Measurements from ENCODE around the gene FSCN2.

Gene FSCN2

DNA sequence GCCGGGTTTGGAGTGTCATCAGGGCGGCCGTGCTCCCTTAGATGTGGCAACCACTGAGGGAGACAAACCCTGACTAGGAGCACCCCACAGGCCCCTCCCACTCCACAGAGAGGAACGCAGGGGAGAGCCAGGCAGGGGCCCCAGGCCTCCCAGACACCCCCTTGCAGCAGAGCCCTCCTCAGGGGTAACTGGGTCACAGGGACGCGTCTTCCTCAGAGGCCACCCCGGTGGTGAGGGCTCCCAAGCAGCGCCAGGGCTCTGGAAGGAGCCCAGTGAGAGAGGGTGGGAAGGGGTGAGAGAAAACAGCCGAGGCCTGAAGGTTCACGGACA is 11.4 kb downstream of the FSCN2 start:
- Mint-ChIP-seq H3K27ac (no peak overlapping the region), H3K4me1 (ENCODE audit: low read depth in 2 of 2) (peaks cover 0 to 3% of the 10 kb centered on the region in 2 donors), H3K9me3 (no peaks in the 10 kb centered on the region), H3K4me3 (no peak overlapping the region), H3K36me3 (ENCODE audit: insufficient read depth) (peaks cover 6% of the 10 kb centered on the region), H3K27me3 (peaks cover 10 to 28% of the 10 kb centered on the region in 2 donors)
- ATAC-seq (replicated peaks) = no peak
- DNase-seq = no peak

DNA sequence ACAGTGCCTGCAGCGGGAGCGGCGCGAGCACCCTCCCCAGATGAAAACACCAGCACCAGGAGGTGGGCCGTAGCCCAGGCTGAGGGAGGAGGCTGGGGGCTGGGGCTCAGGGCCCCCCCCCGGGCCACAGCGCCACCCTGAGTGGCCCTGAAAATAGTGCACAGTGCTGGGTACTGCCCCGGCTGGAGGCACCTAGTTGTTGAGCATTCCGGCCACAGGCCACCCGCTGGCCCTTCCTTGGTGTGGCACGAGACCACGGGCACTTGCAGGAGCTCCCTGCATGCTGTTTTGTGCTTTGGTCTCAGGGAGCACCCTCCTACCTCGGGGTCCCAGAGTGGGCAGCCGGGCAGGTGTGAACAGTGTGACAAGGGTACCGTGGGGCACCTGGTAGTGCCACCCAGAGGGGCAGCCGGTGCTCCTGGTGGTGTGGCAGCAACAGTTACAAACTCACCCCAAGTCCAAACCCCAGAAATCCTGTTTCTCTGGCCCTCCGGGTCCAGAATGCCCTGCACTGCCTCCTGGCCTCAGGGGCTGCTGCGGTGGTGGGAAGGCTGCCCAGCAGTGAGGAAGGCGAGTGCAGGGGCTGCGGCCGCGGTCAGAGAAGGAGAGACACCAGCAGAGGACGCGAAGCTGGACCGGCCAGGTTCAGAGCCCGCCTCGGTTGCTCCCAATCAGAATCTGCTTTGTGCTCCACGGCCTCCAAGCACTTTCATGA is 11.9 kb downstream of the FSCN2 start:
- Mint-ChIP-seq H3K4me1 (ENCODE audit: low read depth in 2 of 2) (peaks cover 0 to 3% of the 10 kb centered on the region in 2 donors), H3K4me3 (no peak overlapping the region), H3K27me3 (peaks cover 10 to 26% of the 10 kb centered on the region in 2 donors), H3K27ac (no peak overlapping the region), H3K9me3 (no peaks in the 10 kb centered on the region), H3K36me3 (ENCODE audit: insufficient read depth) (peaks cover 6% of the 10 kb centered on the region)
- DNase-seq (no peak), ATAC-seq (replicated peaks) (no peak)

DNA sequence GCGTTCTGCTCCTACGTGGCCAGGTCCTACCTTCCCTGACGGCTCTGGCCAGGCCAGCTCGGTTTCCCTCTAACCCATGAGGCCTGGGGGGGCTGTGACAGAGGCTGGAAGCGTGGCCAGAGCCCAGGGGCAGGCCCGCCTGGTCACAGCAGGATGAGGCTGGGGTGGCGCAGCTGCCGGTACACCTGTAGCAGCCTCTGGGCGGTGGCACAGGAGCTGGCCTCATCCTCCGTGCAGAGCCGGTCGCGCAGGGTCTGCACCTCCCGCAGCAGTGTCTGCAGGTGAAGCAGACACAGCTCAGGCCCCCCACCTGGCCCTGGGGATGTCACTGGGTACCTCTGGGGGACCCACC is 12.5 kb downstream of the FSCN2 start:
- Mint-ChIP-seq H3K27ac (no peak overlapping the region), H3K36me3 (ENCODE audit: insufficient read depth) (peaks cover 6% of the 10 kb centered on the region), H3K4me3 (no peak overlapping the region)

DNA sequence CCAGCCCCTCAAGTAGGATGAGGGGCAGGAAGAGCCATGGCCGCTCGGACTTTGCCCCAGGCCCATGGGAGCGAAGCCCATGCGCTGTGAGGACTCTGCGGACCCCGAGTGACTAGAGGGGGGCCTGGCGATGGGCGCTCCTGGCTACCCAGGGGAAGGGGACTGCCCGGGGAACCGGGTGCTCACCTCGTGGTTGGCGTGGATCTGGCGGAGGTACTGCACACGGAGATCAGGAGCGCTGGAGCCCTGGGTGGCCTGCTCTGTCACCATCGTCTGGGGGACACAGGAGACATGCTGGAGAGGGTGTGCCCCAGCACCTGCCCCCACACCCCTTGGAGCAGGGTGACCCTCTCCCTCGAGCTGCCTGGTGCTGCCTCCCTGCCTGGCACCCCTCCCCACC is 12.9 kb downstream of the FSCN2 start:
- Mint-ChIP-seq H3K27me3 (peaks cover 10 to 16% of the 10 kb centered on the region in 2 donors), H3K9me3 (no peaks in the 10 kb centered on the region), H3K27ac (no peak overlapping the region), H3K36me3 (ENCODE audit: insufficient read depth) (peaks cover 6% of the 10 kb centered on the region), H3K4me1 (ENCODE audit: low read depth in 2 of 2) (peaks cover 0 to 3% of the 10 kb centered on the region in 2 donors), H3K4me3 (no peak overlapping the region)
- DNase-seq (no peak), ATAC-seq (replicated peaks) (no peak)

More for the DNA sequence above, 12.5 kb downstream of the FSCN2 start:
- Mint-ChIP-seq H3K27me3 (peaks cover 10 to 21% of the 10 kb centered on the region in 2 donors), H3K9me3 (no peaks in the 10 kb centered on the region), H3K4me1 (ENCODE audit: low read depth in 2 of 2) (peaks cover 0 to 3% of the 10 kb centered on the region in 2 donors)
- DNase-seq (no peak), ATAC-seq (replicated peaks) (no peak)

DNA sequence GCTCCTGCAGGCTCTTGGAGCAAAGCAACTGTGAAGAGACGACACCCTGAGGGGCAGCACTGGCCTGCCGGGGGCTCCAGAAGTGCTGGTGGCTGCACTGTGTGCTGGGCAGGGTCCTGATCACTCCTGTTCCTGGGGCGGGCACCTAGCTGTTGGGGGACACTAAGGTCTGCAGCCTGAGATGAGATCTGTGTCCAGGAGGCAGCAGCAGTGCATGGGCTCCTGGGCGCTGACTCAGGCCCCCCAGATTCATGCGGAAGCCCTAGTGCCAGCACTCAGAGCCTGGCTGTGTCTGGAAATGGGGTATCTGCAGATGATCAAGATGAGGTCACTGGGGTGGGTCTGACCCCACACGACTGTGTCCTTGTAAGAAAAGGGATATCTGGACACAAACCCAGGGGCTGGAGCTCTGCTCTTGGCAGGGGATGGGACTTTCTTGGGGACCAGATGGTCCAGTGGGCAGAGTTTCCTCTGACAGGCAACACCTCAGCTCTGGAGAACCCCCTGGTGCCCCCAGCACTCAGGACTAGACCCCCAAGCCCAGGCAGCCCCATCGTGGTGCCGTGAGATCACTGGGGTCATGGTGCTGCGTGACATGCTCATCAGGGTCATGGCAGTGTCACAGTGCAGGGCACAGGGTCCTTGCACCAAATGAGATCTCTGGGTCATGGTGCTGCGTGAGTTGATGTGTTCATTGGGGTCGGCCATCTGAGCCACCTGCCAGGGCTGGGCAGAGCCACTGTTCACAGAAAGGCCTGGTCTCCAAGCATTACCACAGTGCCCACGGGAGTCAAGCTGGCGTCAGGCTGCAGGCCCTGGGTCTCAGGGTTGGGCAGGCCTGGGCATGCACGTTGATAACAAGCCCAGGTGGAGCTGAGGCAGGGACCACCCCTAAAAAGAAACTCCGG is 14.5 kb downstream of the FSCN2 start:
- Mint-ChIP-seq H3K36me3 (ENCODE audit: insufficient read depth) (peaks cover 12% of the 10 kb centered on the region), H3K27ac (no peak overlapping the region), H3K4me1 (ENCODE audit: low read depth in 2 of 2) (peaks cover 0 to 3% of the 10 kb centered on the region in 2 donors), H3K4me3 (no peak overlapping the region), H3K27me3 (peaks cover 6 to 13% of the 10 kb centered on the region in 2 donors), H3K9me3 (no peaks in the 10 kb centered on the region)
- no peak for ATAC-seq (replicated peaks)
- no peak for DNase-seq

DNA sequence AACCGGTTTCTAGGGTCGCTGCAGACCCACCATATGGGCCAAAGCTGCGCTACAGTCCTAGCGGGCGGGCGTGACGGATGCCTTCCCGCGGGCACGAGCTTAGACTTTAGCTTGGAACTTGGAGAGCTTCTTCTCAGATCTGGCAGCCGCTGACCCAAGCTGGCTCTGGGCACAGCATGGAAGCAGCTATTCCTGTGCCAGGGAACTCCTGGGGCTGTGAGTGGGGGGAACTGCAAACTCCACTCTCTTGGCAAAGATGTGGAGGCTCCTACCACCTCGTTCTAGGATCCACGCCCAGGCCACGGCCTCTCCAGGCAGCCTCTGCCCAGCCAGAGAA is 15.1 kb downstream of the FSCN2 start:
- Mint-ChIP-seq H3K9me3 (no peaks in the 10 kb centered on the region), H3K36me3 (ENCODE audit: insufficient read depth) (peaks cover 18% of the 10 kb centered on the region), H3K27me3 (peaks cover 0 to 6% of the 10 kb centered on the region in 2 donors), H3K27ac (no peak overlapping the region), H3K4me3 (no peak overlapping the region), H3K4me1 (ENCODE audit: low read depth in 2 of 2) (no peaks in the 10 kb centered on the region)
- ATAC-seq (replicated peaks) = no peak
- DNase-seq = no peak

DNA sequence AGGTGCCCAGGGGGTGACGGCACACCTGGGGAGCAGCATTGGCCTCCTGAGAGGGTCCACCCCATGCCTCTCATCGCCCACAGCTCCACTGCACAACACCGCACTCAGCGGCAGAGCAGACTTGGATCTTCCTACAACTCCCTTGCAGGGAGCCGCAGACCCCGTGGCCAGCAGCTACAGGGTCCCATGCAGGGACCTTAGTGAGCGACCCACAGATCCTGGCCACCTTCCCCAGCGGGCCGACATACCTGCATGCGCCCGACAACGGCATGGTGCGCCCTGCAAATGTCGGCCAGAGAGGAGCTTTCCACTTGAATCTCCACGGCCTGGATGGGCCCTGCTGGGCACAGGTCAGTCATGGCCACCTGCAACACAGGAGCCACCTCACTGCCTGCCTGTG is 15.6 kb downstream of the FSCN2 start:
- Mint-ChIP-seq H3K4me1 (ENCODE audit: low read depth in 2 of 2) (no peaks in the 10 kb centered on the region), H3K27ac (no peak overlapping the region), H3K27me3 (peaks cover 0 to 2% of the 10 kb centered on the region in 2 donors), H3K9me3 (no peaks in the 10 kb centered on the region), H3K36me3 (ENCODE audit: insufficient read depth) (peaks cover 23% of the 10 kb centered on the region), H3K4me3 (no peak overlapping the region)
- DNase-seq (no peak), ATAC-seq (replicated peaks) (no peak)

DNA sequence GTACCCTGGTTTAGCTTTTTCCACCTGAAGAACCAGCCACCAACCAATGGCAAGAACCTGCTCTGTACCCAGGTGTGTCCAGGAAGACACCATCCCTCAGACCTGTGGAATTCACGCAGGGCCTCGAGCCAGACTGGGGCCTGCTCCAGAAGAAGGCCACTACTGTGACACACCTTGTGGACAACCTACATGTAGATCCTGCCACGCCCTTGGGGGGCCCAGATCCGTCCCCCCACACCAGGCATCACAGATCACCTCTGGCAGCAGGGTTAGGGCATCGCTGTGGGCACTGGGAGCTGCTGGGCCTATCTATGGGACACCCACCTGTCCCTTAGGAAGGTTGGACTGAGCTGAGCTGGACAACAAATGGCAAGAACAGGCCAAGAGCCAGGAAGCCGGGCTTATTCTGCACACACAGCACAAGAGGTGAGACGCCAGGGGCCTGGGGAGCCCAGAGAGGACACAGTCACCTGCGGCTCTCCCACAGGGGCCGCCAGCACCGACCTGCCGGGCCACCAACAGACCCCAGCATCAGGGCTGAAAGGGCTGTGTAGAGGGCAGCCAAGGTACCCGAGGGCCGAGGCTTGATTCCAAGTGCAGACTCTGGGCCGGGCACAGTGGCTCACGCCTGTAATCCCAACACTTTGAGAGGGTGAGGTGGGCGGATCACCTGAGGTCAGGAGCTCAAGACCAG is 16.3 kb downstream of the FSCN2 start:
- no peak for DNase-seq
- no peaks in the 10 kb centered on the region for H3K27me3 Mint-ChIP-seq
- no peak overlapping the region for H3K4me3 Mint-ChIP-seq
- no peak for ATAC-seq (replicated peaks)
- H3K36me3 Mint-ChIP-seq (ENCODE audit: insufficient read depth) = peaks cover 24% of the 10 kb centered on the region
- no peaks in the 10 kb centered on the region for H3K9me3 Mint-ChIP-seq
- H3K4me1 Mint-ChIP-seq (ENCODE audit: low read depth in 2 of 2) = peaks cover 0 to 3% of the 10 kb centered on the region in 2 donors
- H3K27ac Mint-ChIP-seq = no peak overlapping the region

DNA sequence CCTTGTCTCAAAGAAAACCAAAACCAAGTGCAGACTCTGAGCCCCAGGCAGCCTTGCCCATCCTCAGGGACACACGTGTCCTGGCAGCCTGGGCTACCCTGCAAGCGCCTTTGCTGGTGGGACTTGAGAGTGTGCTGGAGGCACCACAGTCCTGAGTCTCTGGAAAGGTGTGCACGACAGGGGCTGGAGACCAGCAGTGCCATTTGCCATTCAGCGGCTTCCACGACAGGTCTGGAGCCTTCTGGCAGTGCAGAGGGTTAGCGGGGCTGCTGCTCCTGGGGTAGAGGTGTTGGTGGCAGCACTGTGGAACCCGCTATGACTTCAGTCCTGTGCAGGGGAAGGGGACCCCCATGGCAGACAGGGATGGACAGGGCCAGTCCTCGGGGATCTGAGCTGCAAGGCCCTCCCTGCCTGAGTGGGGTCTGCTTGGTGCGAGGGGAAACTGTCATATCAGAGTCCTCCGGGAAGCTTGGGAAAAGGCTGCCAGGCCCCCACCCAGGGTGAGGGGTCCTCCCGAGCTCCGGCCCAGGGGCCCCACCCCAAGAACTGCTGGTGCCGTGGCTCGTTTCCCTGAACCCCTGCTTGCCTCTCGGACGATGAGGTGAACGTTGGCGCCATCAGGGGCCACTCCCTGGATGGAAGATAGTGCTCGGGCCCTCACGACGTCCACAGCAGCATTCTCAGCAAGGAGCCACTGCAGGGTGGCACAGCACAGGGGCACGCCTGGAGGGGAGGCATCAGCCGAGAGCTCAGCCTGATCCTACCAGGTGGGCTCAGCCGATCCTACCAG is 17.2 kb downstream of the FSCN2 start:
- ATAC-seq (replicated peaks) = no peak
- Mint-ChIP-seq H3K9me3 (no peaks in the 10 kb centered on the region), H3K36me3 (ENCODE audit: insufficient read depth) (peaks cover 29% of the 10 kb centered on the region)

DNA sequence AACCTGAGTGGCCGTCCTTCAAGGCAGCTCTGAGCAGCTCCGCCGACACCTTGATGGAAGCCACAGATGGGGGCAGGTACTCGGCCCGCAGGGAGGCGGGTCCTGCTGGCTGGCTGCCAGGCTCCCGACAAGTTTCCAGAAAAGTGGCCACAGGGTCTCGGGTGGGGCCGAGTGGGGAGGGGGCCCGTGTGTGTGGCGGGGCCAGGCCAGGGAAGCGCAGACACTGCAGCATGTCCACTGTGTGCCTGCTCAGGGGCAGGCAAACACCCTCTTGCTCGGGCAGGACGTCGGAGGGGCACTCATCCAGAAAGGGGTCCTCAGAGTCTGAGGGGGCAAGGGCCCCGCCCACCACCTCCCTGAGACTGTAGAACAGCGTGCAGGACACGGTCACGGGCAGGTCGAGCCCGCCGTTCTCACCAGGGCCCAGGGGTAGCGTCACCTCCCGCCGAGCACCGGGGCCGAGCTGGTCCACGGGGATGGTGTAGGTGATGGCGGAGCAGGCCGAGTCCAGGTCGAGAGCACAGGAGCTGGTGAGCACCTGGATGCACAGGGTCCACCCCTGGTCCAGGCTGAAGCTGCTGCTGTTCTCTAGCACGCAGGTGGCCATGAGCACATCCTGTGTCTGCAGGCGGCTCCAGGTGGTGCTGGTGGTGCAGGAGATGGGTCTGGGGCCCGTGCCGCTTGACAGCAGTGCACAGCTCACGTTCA is 18.9 kb downstream of the FSCN2 start:
- H3K36me3 Mint-ChIP-seq (ENCODE audit: insufficient read depth) = peaks cover 25% of the 10 kb centered on the region
- no peak for DNase-seq
- H3K4me3 Mint-ChIP-seq = no peak overlapping the region
- H3K27me3 Mint-ChIP-seq = no peaks in the 10 kb centered on the region
- ATAC-seq (replicated peaks) = no peak
- H3K4me1 Mint-ChIP-seq (ENCODE audit: low read depth in 2 of 2) = peaks cover 5 to 15% of the 10 kb centered on the region in 2 donors
- H3K27ac Mint-ChIP-seq = no peak overlapping the region
- no peaks in the 10 kb centered on the region for H3K9me3 Mint-ChIP-seq

More for the DNA sequence above, 17.2 kb downstream of the FSCN2 start:
- no peaks in the 10 kb centered on the region for H3K27me3 Mint-ChIP-seq
- DNase-seq = no peak
- H3K27ac Mint-ChIP-seq = no peak overlapping the region
- peaks cover 0 to 7% of the 10 kb centered on the region in 2 donors for H3K4me1 Mint-ChIP-seq (ENCODE audit: low read depth in 2 of 2)
- H3K4me3 Mint-ChIP-seq = no peak overlapping the region

DNA sequence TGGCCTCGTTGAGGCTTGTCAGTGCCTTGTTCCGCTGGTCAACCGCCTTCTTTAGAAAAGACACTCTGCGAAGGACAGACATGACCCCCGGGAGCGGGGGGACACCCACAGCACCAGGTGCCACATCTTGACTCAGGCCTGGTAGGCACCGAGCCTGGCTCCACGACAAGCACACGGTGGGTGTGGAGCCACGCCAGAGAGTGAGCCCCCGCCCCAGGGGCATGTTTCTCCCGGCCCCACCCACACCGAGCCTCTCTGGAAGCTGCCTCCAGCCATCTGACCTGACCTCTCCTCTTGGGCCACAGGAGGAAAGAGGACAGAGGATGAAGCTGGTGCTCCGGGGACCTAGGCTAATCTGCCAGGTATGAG is 19.4 kb downstream of the FSCN2 start:
- no peak for ATAC-seq (replicated peaks)
- Mint-ChIP-seq H3K27ac (no peak overlapping the region), H3K9me3 (no peaks in the 10 kb centered on the region), H3K27me3 (no peaks in the 10 kb centered on the region), H3K4me3 (no peak overlapping the region), H3K36me3 (ENCODE audit: insufficient read depth) (peaks cover 25% of the 10 kb centered on the region), H3K4me1 (ENCODE audit: low read depth in 2 of 2) (peaks cover 5 to 15% of the 10 kb centered on the region in 2 donors)
- DNase-seq = no peak

DNA sequence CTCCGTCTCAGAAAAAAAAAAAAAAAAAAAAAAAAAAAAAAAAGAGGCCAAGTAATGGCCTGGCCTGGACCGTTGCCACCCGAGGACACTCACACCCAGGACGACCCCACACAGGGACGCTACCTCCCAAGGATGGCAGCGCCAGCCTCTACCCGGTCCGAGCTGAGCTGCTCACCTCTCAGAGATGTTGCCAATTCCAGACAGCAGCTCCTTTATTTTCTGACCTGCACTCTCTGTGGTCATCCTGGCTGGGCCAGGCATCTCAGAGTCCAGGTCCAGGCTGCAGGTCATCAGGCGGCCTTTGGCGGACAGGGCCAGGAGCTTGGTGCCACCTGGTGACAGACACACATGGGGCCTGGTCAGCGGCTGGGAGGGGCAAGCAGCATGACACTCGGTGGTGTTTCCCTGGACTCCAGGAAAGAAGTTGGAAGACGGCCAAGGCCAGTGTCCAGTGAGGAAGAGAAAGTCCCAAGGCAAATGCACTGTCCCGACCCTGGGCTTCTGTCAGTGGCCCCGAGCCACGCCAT is 20.9 kb downstream of the FSCN2 start:
- ATAC-seq (replicated peaks) (no peak), DNase-seq (no peak)
- H3K27ac Mint-ChIP-seq = no peak overlapping the region
- H3K36me3 Mint-ChIP-seq (ENCODE audit: insufficient read depth) = peaks cover 37% of the 10 kb centered on the region
- H3K9me3 Mint-ChIP-seq = no peaks in the 10 kb centered on the region
- H3K4me3 Mint-ChIP-seq = peak overlapping the region; percentile 41 to 88
- H3K4me1 Mint-ChIP-seq (ENCODE audit: low read depth in 2 of 2) = peaks cover 13 to 30% of the 10 kb centered on the region in 2 donors
- no peaks in the 10 kb centered on the region for H3K27me3 Mint-ChIP-seq
